Small intestine (tissue), 7 donors: ENCODE results near the gene SLC25A43. TPM values are rescaled to one million over a fixed set of nuclear protein-coding genes. Genes with fewer than 3 reads are reported as not detected.
A peak's percentile ranks its signal among the peaks of the same experiment; 100 is the strongest.

Source experiments
- DNase-seq, 2 donors: peaks; one replicate each; pipeline versions ENCODE4 v3.0.0 to v3.0.0-alpha.2; 2013
- FAIRE-seq: peaks from 2 replicates; lab custom pipeline; 2012; peaks lifted over from hg19 to GRCh38; lab: Jason Lieb, UNC
- H3K27ac ChIP-seq, 3 donors: one replicate each; pipeline ENCODE4 v1.5.1; 2013; ENCODE audit warnings: low read length in 2 of 3, mild to moderate bottlenecking in 2 of 3, control low read depth in 1 of 3, inconsistent platforms in 1 of 3, low read depth in 1 of 3, moderate library complexity in 1 of 3
- H3K27me3 ChIP-seq, 3 donors: one replicate each; pipeline ENCODE4 v1.6.1; 2013; ENCODE audit warnings: low read length in 3 of 3, inconsistent platforms in 1 of 3; ENCODE audit not compliant: control insufficient read depth in 3 of 3, insufficient read depth in 3 of 3
- H3K36me3 ChIP-seq, 3 donors: one replicate each; pipeline ENCODE4 v1.6.1; 2013; ENCODE audit warnings: low read length in 3 of 3, inconsistent platforms in 1 of 3, low read depth in 1 of 3, mild to moderate bottlenecking in 1 of 3, moderate library complexity in 1 of 3; ENCODE audit not compliant: control insufficient read depth in 3 of 3, insufficient read depth in 2 of 3
- H3K4me1 ChIP-seq, 3 donors: one replicate each; pipeline ENCODE4 v1.6.1; 2013; ENCODE audit warnings: low read length in 2 of 3, inconsistent platforms in 1 of 3, low read depth in 1 of 3, mild to moderate bottlenecking in 1 of 3, moderate library complexity in 1 of 3; ENCODE audit not compliant: control insufficient read depth in 3 of 3, insufficient read depth in 2 of 3
- H3K4me3 ChIP-seq, 3 donors: one replicate each; pipeline ENCODE4 v1.5.1; 2013; ENCODE audit warnings: low read length in 3 of 3, control low read depth in 1 of 3, inconsistent platforms in 1 of 3, low read depth in 1 of 3, mild to moderate bottlenecking in 1 of 3, moderate library complexity in 1 of 3
- H3K9me3 ChIP-seq, 2 donors: one replicate each; pipeline ENCODE4 v1.6.1; 2013; ENCODE audit warnings: low read depth in 1 of 2, low read length in 1 of 2; ENCODE audit not compliant: control insufficient read depth in 2 of 2, insufficient read depth in 1 of 2
- WGBS, 3 donors: extraction: QIAGEN DNeasy Blood & Tissue Kit; methylation state at CpG; one replicate each; pipeline ENCODE4 v1.1.7; 2013; 5-methylcytosine and 5-hydroxymethylcytosine counted together
- polyA plus RNA-seq, 4 donors: library from polyadenylated mRNA; stranded (reverse) in 3 of 4; unstranded in 1 of 4; fragments of 200-250 nt in 3 of 4; fragments of 120-200 nt in 1 of 4; gene quantifications; one replicate each; pipeline versions ENCODE4 v1.2.1 to v1.2.3, GENCODE V29; 2013
- donor health status: healthy with polysubstance abuse.
- donor health status: control.
- donor health status: control.
- donor health status: Bipolar disorder and iron deficiency.
- donor health status: healthy.

The SLC25A43 gene
- polyA plus RNA-seq, 4 donors: 10.4 to 24.4 (median 15.4) TPM

DNA sequence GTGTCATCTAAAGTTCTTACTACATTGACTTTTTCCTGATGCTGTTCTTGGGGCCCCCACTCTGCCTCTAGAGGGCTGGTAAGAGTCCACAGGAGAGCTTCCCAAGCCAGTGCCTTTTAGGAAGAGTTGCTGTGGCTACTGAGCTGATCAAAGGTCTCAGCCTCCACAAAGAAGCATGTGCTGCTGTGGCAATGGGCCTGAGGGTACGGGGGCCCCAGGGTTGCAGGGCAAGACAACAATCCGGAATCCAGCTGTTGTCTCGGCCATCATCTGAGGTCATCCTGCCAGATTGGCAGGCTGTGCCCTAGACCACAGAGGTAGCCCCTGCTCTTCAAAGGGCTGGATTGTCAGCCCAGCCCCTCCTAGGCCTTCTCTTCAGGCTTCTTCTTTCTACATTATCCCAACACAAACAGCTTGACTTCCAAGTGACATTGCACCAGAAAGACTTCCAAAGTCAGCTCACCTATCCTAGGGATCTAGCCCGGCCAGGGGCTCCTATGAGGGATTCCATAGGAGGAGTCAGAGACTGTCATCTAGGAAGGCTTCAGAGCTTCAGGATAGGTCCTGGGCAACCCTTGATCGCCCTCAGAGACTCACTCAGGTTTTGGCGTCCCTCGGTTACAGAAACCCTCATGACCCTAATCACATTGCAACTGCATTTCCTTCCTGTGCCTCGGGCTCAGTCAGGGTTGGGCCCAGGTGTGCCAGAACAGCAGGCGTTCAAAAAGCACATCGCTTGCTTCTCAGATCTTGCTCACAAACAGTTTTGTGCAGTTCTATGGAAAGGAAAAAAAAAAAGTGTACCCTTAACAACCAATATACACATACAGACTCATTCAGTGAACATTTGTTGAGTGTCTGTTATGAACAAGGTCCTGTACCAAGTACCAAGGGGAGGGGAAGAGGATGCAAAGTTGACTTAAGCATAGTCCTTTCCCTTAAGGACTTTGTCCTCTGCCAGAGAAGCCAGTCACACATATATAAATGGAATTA lies 96.9 kb downstream of the SLC25A43 start:
- H3K9me3 ChIP-seq: no peaks in the 10 kb centered on the region
- no peaks in the 10 kb centered on the region for H3K27me3 ChIP-seq
- WGBS, 3 donors: 27 to 51% (median 45%) methylated on average over 10 of the region's 10 CpGs
- peaks cover 0 to 21% (median 2%) of the 10 kb centered on the region in 3 donors for H3K4me1 ChIP-seq
- peak overlapping the region; percentile 74 to 91 (median 85) for H3K27ac ChIP-seq
- peak; percentile 58 to 83 for DNase-seq
- no peak for FAIRE-seq
- no peaks in the 10 kb centered on the region for H3K36me3 ChIP-seq
- no peak overlapping the region for H3K4me3 ChIP-seq

DNA sequence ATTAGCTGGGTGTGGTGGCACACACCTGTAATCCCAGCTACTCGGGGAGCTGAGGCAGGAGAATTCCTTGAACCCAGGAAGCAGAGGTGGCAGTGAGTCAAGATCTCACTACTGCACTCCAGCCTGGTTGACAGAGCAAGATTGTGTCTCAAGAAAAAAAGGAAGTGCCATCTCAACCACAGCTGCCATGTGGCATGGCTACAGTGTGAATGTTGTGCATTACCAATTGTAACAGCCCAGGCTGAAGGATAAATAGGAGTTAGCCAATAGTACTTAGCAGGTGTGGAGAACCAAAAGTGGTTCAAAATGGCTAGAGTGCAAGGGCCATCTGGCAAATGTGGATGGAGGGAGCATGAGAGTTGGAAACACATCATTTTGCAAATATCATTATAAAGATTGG lies 98.0 kb downstream of the SLC25A43 start:
- 17 to 46% (median 31%) methylated on average over 1 of the region's 1 CpG for WGBS, 3 donors
- Histone ChIP-seq H3K27ac (peak overlapping the region in 2 of 3 donors; percentile 61 to 76), H3K4me3 (no peak overlapping the region), H3K4me1 (peaks cover 0 to 26% (median 2%) of the 10 kb centered on the region in 3 donors), H3K9me3 (no peaks in the 10 kb centered on the region), H3K27me3 (no peaks in the 10 kb centered on the region), H3K36me3 (no peaks in the 10 kb centered on the region)
- DNase-seq: no peak
- FAIRE-seq: no peak

DNA sequence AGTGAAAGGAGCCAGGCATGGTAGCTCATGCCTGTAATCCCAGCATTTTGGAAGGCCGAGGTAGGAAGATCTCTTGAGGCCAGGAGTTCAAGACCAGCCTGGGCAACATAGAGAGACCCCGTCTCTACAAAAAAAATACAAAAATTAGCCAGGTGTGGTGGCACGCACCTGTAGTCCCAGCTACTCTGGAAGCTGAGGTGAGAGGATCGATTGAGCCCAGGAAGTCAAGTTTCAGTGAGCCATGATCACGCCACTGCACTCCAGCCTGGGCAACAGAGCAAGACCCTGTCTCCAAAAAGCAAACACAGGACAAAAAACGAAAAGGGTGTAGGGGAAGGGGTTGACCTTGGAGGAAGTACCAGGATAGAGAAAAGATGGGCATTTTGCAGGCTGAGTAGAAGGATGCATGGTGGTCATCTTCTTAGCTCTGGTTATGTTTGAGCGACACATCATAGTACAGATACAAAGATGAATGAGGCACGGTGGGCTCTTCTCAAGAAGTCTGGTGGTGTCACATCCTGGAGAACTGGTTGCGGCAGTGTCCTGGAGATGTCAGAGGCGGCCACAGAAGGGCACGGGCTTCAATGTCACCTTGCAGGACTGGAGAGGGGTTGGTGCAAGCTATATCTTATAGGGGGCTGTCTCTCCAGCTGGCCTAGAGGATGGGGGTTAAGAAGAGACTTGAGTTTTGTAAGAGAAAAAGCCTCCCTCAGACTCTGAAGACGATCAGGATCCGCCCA lies 101.1 kb downstream of the SLC25A43 start:
- FAIRE-seq: no peak
- H3K36me3 ChIP-seq: no peaks in the 10 kb centered on the region
- no peaks in the 10 kb centered on the region for H3K9me3 ChIP-seq
- 79 to 90% (median 86%) methylated on average over 13 of the region's 13 CpGs for WGBS, 3 donors
- no peak overlapping the region for H3K4me3 ChIP-seq
- peaks cover 2 to 33% (median 2%) of the 10 kb centered on the region in 3 donors for H3K4me1 ChIP-seq
- DNase-seq: no peak
- peak overlapping the region; percentile 29 to 71 (median 50) for H3K27ac ChIP-seq
- H3K27me3 ChIP-seq: no peaks in the 10 kb centered on the region

DNA sequence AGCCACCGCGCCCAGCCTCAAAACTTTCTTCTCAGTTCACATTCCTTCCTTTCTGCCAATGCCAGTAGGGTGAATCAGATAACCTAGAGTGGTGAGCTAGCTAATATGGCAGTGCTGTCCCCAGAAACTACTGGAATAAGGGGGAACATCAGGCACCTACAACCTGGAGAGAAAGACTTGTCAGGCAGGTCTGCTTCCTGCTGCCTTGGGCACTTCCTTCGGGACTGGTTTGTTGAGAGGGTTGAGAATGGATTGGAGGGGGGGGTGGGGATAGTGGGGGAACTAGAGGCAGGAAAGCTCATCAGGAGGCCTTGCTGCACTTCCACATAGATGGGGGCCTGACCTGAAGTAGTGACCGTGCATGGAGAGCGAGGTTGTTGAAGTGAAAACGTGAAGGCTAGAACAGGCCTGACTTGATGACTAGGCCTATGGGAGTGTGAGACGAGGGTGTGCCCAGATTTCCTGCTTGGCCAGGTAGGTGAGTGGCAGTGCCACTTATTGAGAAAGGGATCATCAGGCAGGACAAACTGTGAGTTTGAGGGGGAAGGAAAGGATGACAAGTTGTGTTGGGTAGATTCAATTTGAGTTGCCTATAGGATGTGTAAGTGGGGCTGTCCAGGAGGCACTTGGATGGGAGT lies 102.5 kb downstream of the SLC25A43 start:
- H3K36me3 ChIP-seq: no peaks in the 10 kb centered on the region
- DNase-seq (peak in 1 of 2 donors; percentile 48), FAIRE-seq (no peak)
- H3K4me3 ChIP-seq: no peak overlapping the region
- H3K27me3 ChIP-seq: no peaks in the 10 kb centered on the region
- no peaks in the 10 kb centered on the region for H3K9me3 ChIP-seq
- 59 to 78% (median 76%) methylated on average over 5 to 7 of the region's 7 CpGs for WGBS, 3 donors
- peaks cover 0 to 26% (median 2%) of the 10 kb centered on the region in 3 donors for H3K4me1 ChIP-seq
- peak overlapping the region; percentile 90 to 98 (median 96) for H3K27ac ChIP-seq

DNA sequence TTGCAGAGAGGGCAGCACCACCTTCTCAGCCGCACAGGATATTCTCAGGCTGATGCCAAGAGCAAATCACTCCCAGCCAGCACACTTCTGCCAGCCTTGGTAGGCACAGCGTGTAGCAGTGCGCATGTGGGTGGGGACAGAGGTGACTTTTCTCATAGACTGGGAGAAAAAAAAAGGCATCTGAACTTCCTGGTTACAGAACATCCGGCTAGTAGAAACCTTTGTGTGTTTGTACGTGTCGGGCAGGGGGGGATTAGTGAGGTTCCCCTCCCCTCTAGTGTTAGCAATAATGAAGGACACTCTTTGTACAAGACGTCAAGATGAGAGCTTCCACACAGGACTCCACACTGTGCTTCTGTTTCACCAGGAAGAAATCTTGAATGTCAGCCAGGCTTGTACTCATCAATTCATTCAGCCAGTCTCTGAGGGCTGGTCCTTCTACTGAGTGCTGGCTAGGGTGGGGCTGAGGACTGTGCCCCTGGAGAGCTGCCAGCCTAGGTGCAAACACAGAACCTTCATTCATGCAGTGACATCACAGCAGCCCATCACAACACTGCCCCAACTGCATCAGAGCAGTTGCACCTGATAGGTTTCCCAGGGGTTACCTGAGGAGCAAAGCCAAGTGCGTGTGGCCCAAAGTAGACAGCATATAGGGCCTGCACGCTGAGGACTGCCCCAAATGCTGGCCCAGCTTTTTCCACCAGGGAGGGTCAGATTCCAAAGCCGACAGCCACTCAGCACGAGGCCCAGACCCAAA lies 103.8 kb downstream of the SLC25A43 start:
- DNase-seq (peak; percentile 84 to 92), FAIRE-seq (no peak)
- Histone ChIP-seq H3K36me3 (no peaks in the 10 kb centered on the region), H3K4me1 (peaks cover 0 to 31% (median 2%) of the 10 kb centered on the region in 3 donors), H3K27me3 (no peaks in the 10 kb centered on the region), H3K4me3 (no peak overlapping the region), H3K27ac (peak overlapping the region; percentile 90 to 98 (median 96)), H3K9me3 (no peaks in the 10 kb centered on the region)
- 10 to 35% (median 32%) methylated on average over 10 to 11 of the region's 11 CpGs for WGBS, 3 donors

DNA sequence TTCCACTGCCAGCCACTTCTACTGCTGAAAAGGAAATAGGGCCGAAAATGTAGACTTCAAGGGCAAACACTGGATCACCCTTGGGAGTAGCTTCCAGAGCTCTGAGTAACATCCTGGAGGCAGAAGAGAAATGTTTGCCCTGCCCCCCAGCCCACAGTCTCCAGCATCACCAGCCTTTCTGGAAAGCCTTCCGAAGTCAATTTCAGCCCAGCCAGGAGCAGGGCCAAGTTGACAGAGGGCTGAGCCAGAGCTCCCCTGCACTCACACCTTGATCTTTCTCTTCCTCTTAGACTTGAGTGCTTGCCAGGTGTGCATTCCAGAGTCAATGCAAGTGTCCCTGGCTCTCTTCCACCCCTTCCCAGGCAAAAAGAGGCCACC lies 104.3 kb downstream of the SLC25A43 start:
- 14 to 51% (median 47%) methylated on average over 1 to 2 of the region's 2 CpGs for WGBS, 3 donors
- FAIRE-seq: no peak
- no peaks in the 10 kb centered on the region for H3K27me3 ChIP-seq

More for the DNA sequence above, 104.3 kb downstream of the SLC25A43 start:
- H3K4me3 ChIP-seq: no peak overlapping the region
- no peaks in the 10 kb centered on the region for H3K36me3 ChIP-seq
- peak overlapping the region; percentile 88 to 98 (median 96) for H3K27ac ChIP-seq
- peak in 1 of 2 donors; percentile 72 for DNase-seq
- peaks cover 0 to 31% (median 2%) of the 10 kb centered on the region in 3 donors for H3K4me1 ChIP-seq
- H3K9me3 ChIP-seq: no peaks in the 10 kb centered on the region
